Mesendoderm (in vitro differentiated cells): ENCODE results near the gene IGLON5.

Experiments
- DNase-seq: peaks from one replicate; pipeline ENCODE4 v3.0.0; 2013
- H2AK5ac ChIP-seq: 2 replicates; pipeline ENCODE4 v1.6.1; 2013; ENCODE audit warnings: low read length, inconsistent platforms
- H2BK120ac ChIP-seq: 2 replicates; pipeline ENCODE4 v1.6.1; 2013; ENCODE audit warnings: low read depth, mild to moderate bottlenecking, low read length, moderate library complexity, mixed read lengths
- H2BK15ac ChIP-seq: replicated peaks from 2 replicates; pipeline ENCODE4 v1.6.1; 2013; ENCODE audit warnings: low read depth, mild to moderate bottlenecking, moderate library complexity
- H2BK5ac ChIP-seq: 2 replicates; pipeline ENCODE4 v1.6.1; 2013; ENCODE audit warnings: low read length, inconsistent platforms
- H3K18ac ChIP-seq: 2 replicates; pipeline ENCODE4 v1.6.1; 2013; ENCODE audit warnings: mild to moderate bottlenecking, low read length, mixed read lengths
- H3K23ac ChIP-seq: one replicate; pipeline ENCODE4 v1.6.1; 2013; ENCODE audit warnings: low read length
- H3K27ac ChIP-seq: 2 replicates; pipeline ENCODE4 v1.5.1; 2013; ENCODE audit warnings: low read depth, mild to moderate bottlenecking, inconsistent platforms, low read length, moderate library complexity
- H3K27me3 ChIP-seq: 2 replicates; pipeline ENCODE4 v1.6.1; 2013; ENCODE audit warnings: low read length, control low read depth, mild to moderate bottlenecking, inconsistent platforms; ENCODE audit not compliant: insufficient read depth, poor library complexity
- H3K36me3 ChIP-seq: 2 replicates; pipeline ENCODE4 v1.6.1; 2013; ENCODE audit warnings: low read length, inconsistent platforms; ENCODE audit not compliant: control insufficient read depth, insufficient read depth
- H3K4ac ChIP-seq: one replicate; pipeline ENCODE4 v1.6.1; 2013; ENCODE audit warnings: low read depth, mild to moderate bottlenecking, low read length, moderate library complexity
- H3K4me1 ChIP-seq: 2 replicates; pipeline ENCODE4 v1.6.1; 2013; ENCODE audit warnings: low read depth, low read length, inconsistent platforms; ENCODE audit not compliant: control insufficient read depth
- H3K4me2 ChIP-seq: 2 replicates; pipeline ENCODE4 v1.6.1; 2013; ENCODE audit warnings: low read length
- H3K4me3 ChIP-seq: 2 replicates; pipeline ENCODE4 v1.5.1; 2013; ENCODE audit warnings: mild to moderate bottlenecking, low read length
- H3K56ac ChIP-seq: one replicate; pipeline ENCODE4 v1.6.1; 2013; ENCODE audit warnings: low read length
- H3K79me1 ChIP-seq: 2 replicates; pipeline ENCODE4 v1.6.1; 2013; ENCODE audit warnings: low read length, inconsistent platforms
- H3K79me2 ChIP-seq: 2 replicates; pipeline ENCODE4 v1.6.1; 2013; ENCODE audit warnings: mild to moderate bottlenecking, low read length; ENCODE audit not compliant: control insufficient read depth, insufficient read depth
- H3K9ac ChIP-seq: 2 replicates; pipeline ENCODE4 v1.6.1; 2013; ENCODE audit warnings: low read length, inconsistent platforms
- H4K5ac ChIP-seq: one replicate; pipeline ENCODE4 v1.6.1; 2013; ENCODE audit warnings: low read length
- H4K8ac ChIP-seq: one replicate; pipeline ENCODE4 v1.6.1; 2013; ENCODE audit warnings: low read depth, mild to moderate bottlenecking, control low read depth, low read length, moderate library complexity
- WGBS: extraction: QIAGEN DNeasy Blood & Tissue Kit; methylation state at CpG from one replicate; pipeline ENCODE4 v1.1.7; 2013; ENCODE audit warnings: low lambda C conversion rate, missing lambda C conversion rate; ENCODE audit not compliant: insufficient coverage; ENCODE audit errors: extremely low coverage; 5-methylcytosine and 5-hydroxymethylcytosine counted together

The IGLON5 gene

DNA sequence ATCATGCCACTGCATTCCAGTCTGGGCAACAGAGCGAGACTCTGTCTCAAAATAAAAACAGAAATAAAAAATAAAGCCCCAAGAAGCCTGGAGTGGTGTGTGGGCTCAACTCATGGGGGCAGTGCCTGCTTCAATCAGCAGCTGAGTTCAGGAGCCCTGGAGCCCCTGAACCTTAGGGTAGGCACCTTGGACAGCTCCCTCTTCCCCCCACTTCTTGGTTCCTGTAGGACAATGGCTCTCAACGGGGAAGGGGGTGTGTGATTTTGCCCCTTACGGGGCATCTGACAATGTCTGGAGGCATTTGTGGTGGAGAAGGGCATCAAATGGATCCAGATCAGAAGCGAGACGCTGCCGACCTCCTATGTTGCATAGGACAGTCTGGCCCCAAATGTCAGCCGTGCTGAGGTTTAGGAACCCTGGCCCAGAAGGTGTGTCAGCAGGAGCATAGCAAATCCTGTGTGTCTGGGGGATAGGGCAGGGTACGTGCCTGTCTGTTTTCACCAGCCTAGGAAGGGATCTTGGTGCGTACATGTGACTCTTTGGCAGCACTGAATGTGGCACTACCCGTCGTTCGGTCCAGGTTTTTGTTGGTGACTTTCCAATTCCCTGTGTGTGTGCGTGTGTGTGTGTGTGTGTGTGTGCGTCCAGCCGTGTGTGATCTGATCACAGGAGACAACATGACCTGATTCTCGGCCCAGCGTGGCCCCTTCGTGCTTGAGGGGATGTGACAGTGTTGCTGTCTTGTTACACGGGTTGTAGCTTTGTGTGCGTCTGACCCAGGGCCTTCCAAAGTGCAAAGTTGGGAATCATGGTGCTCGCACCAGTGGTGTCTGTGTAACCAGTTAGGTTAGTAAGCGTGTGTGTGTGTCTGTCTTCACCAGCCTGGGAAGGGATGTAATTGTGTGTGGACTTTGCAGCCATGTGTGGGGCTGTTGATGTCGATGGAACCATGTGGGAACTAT is 7.5 kb downstream of the IGLON5 start:
- Histone ChIP-seq H3K4me1 (no peaks in the 10 kb centered on the region), H3K36me3 (no peaks in the 10 kb centered on the region), H3K4me3 (no peak overlapping the region), H3K23ac (no peak overlapping the region), H3K4ac (no peak overlapping the region), H3K56ac (no peak overlapping the region), H3K9ac (no peak overlapping the region), H2BK5ac (no peak overlapping the region), H3K27ac (no peak overlapping the region), H2AK5ac (no peak overlapping the region), H3K18ac (no peak overlapping the region), H3K4me2 (no peak overlapping the region), H3K27me3 (no peaks in the 10 kb centered on the region), H2BK120ac (no peak overlapping the region), H2BK15ac (no peak overlapping the region), H4K8ac (no peak overlapping the region), H3K79me2 (no peaks in the 10 kb centered on the region), H3K79me1 (no peaks in the 10 kb centered on the region), H4K5ac (no peak overlapping the region)
- WGBS = no CpG with 5 or more reads among the region's 23 CpGs
- DNase-seq = no peak

DNA sequence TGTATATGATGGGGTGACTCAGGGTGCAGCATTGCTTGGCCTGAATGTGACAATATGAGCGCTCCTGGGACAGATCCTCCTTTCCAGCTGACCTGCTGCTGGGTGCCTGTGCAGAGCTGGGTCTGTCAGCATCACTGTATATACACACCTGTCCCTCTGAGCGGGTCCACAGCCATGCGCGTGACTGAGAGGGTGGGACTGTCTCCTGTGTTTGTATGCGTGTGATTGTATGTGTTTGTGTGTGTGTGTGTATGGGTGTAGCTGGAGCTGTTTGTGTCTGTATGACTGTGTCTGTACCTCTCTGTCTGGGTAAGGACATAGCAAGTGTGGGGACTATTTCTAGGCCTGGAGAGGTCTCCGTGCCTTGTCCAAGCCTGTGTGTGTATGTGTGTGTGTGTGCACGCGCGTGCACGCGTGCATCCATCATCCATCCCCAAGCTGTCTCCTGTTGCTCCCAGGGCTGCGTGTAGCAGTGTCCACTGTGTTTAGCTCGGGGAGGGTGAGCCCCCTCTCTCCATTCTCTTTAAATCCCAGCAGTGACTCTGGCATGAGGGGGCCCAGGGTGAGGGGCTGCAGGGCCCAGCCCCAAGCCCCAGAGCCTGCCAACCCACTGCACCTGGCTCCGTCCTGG is 8.3 kb downstream of the IGLON5 start:
- Histone ChIP-seq H2BK5ac (no peak overlapping the region), H3K36me3 (no peaks in the 10 kb centered on the region), H3K9ac (no peak overlapping the region), H2BK15ac (no peak overlapping the region), H3K4me3 (no peak overlapping the region), H4K8ac (no peak overlapping the region), H3K4me1 (no peaks in the 10 kb centered on the region), H2AK5ac (no peak overlapping the region), H2BK120ac (no peak overlapping the region), H3K79me1 (no peaks in the 10 kb centered on the region), H4K5ac (no peak overlapping the region), H3K4ac (no peak overlapping the region), H3K18ac (no peak overlapping the region), H3K79me2 (no peaks in the 10 kb centered on the region), H3K27me3 (no peaks in the 10 kb centered on the region), H3K56ac (no peak overlapping the region), H3K4me2 (no peak overlapping the region), H3K27ac (no peak overlapping the region), H3K23ac (no peak overlapping the region)
- no CpG with 5 or more reads among the region's 14 CpGs for WGBS
- DNase-seq = no peak

DNA sequence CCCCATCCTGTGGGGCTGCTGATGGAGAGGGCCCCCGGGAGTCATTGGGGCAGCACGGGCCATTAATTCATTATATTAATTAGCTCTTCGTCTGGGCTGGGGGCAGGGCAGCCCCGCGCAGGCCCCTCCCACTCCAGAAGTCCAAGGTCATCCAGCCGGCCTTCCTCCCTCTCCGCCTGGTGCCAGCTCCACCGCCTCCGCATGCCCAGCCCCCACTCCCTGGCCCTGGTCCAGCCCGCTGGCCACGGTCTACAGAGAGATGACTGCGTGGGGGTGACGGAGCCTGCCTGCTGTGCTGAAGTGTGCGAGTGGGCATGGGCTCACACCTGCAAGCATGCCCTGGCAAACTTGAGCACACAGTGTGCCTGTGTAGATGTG is 8.8 kb downstream of the IGLON5 start:
- Histone ChIP-seq H3K18ac (no peak overlapping the region), H3K79me1 (no peaks in the 10 kb centered on the region), H3K4me1 (no peaks in the 10 kb centered on the region), H3K27me3 (no peaks in the 10 kb centered on the region), H3K9ac (no peak overlapping the region), H2BK5ac (no peak overlapping the region), H3K4ac (no peak overlapping the region), H2BK120ac (no peak overlapping the region), H3K4me3 (no peak overlapping the region), H2BK15ac (no peak overlapping the region), H2AK5ac (no peak overlapping the region), H3K56ac (no peak overlapping the region), H3K36me3 (no peaks in the 10 kb centered on the region), H3K27ac (no peak overlapping the region), H4K5ac (no peak overlapping the region), H3K4me2 (no peak overlapping the region), H4K8ac (no peak overlapping the region), H3K23ac (no peak overlapping the region), H3K79me2 (no peaks in the 10 kb centered on the region)
- no CpG with 5 or more reads among the region's 14 CpGs for WGBS
- no peak for DNase-seq

DNA sequence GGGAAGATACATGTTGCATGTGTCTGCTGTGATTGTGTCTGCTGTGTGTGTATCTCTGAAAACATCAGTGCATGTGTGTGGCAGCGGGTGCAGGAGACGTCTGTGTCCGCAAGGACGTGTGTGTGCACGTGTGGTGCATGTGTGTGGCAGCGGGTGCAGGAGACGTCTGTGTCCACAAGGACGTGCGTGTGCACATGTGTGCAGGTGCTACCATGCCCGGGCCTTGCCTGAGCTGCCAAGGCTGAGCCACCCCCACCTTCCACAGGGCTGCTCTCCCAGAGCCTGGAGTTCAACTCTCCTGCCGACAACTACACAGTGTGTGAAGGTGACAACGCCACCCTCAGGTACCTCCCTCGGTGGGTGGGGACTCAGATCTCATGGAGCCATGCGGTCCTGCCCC is 10.4 kb downstream of the IGLON5 start:
- Histone ChIP-seq H2AK5ac (no peak overlapping the region), H3K27ac (no peak overlapping the region), H4K8ac (no peak overlapping the region), H3K18ac (no peak overlapping the region), H2BK5ac (no peak overlapping the region), H3K23ac (no peak overlapping the region), H4K5ac (no peak overlapping the region), H3K79me2 (no peaks in the 10 kb centered on the region), H2BK120ac (no peak overlapping the region), H3K9ac (no peak overlapping the region), H3K4me3 (no peak overlapping the region), H2BK15ac (no peak overlapping the region), H3K79me1 (no peaks in the 10 kb centered on the region), H3K56ac (no peak overlapping the region), H3K36me3 (no peaks in the 10 kb centered on the region), H3K4ac (no peak overlapping the region), H3K4me2 (no peak overlapping the region), H3K4me1 (no peaks in the 10 kb centered on the region), H3K27me3 (no peaks in the 10 kb centered on the region)
- DNase-seq = no peak
- no CpG with 5 or more reads among the region's 14 CpGs for WGBS

DNA sequence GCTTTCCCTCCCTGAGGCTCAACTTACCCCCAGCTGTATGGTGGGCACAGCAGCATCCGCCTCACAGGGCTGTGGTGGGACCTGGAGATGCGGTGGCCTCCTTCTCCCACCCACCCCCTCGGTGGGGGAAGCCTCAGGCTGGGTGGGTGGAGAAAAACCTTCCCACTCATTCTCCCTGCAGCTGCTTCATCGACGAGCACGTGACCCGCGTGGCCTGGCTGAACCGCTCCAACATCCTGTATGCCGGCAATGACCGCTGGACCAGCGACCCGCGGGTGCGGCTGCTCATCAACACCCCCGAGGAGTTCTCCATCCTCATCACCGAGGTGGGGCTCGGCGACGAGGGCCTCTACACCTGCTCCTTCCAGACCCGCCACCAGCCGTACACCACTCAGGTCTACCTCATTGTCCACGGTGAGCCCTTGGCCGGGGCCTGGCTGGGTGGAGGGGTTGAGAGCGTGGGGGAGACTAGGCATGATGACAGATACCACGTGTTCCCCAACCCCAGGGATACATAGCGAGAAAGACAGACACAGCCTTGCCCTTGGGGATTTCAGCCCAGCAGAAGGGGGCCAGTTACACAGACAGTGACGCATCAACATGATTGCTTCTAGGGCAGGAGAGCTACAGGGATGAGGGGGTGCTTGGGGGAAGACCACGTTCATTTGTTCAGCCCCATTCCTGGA is 12.2 kb downstream of the IGLON5 start:
- Histone ChIP-seq H4K8ac (no peak overlapping the region), H3K27me3 (no peaks in the 10 kb centered on the region), H3K4ac (no peak overlapping the region), H3K23ac (no peak overlapping the region), H3K18ac (no peak overlapping the region), H3K4me1 (no peaks in the 10 kb centered on the region), H3K79me1 (no peaks in the 10 kb centered on the region), H3K56ac (no peak overlapping the region), H2AK5ac (no peak overlapping the region), H3K4me3 (no peak overlapping the region), H2BK5ac (no peak overlapping the region), H3K4me2 (no peak overlapping the region), H3K79me2 (no peaks in the 10 kb centered on the region), H2BK15ac (no peak overlapping the region), H3K36me3 (no peaks in the 10 kb centered on the region), H3K9ac (no peak overlapping the region), H4K5ac (no peak overlapping the region), H3K27ac (no peak overlapping the region), H2BK120ac (no peak overlapping the region)
- DNase-seq = no peak
- WGBS = no CpG with 5 or more reads among the region's 29 CpGs
